Panc1 (cell line): ENCODE data around the gene GALNTL6. TPM values are rescaled to one million over a fixed set of nuclear protein-coding genes. Genes with fewer than 3 reads are reported as not detected.
A peak's percentile ranks its signal among the peaks of the same experiment; 100 is the strongest.

ENCODE experiments used
- ATAC-seq: fragments of 200-7000 bp; cut with Tn5 transposase; 2 replicates; pipeline ENCODE4 v1.9.1; 2020; ENCODE audit warnings: mild to moderate bottlenecking, moderate library complexity
- BruUV-seq: library from RNA; stranded (reverse); fragments of 400-500 nt; replicated peaks from 2 replicates; lab custom pipeline; 2021; lab: Mats Ljungman, UMichigan
- CTCF ChIA-PET: fragments of 300-600 bp; sonication (Branson Sonifier 250); formaldehyde crosslinking; loops from one replicate; lab custom pipeline; 2022; ENCODE audit warnings: antibody characterized with exemption; lab: Charles Lee
- POLR2A ChIA-PET: fragments of 300-600 bp; sonication (Branson Sonifier 250); formaldehyde crosslinking; loops from one replicate; lab custom pipeline; 2022; ENCODE audit warnings: antibody characterized with exemption; lab: Charles Lee
- DNase-seq: peaks from one replicate; pipeline ENCODE4 v3.0.0-alpha.2; 2010; ENCODE audit warnings: low read depth, low spot score
- H3K27ac ChIP-seq: 2 replicates; pipeline ENCODE4 v1.5.1; 2011; ENCODE audit warnings: mild to moderate bottlenecking, low read length, inconsistent platforms
- H3K27me3 ChIP-seq: fragments of 200-500 bp; sonication (Bioruptor generic); 2 replicates; pipeline ENCODE4 v1.6.0; 2014; ENCODE audit warnings: low read length, inconsistent platforms; ENCODE audit not compliant: control insufficient read depth, insufficient read depth
- H3K36me3 ChIP-seq: fragments of 200-500 bp; sonication (Bioruptor generic); 2 replicates; pipeline ENCODE4 v1.5.1; 2014; ENCODE audit warnings: inconsistent platforms, mild to moderate bottlenecking, low read length, moderate library complexity; ENCODE audit not compliant: control insufficient read depth, insufficient read depth
- H3K4me1 ChIP-seq: 2 replicates; pipeline ENCODE4 v1.5.1; 2011; ENCODE audit warnings: inconsistent platforms, mild to moderate bottlenecking, low read length, moderate library complexity; ENCODE audit not compliant: control insufficient read depth, insufficient read depth
- H3K4me3 ChIP-seq, 2 experiments: 2 replicates each; pipeline ENCODE4 v1.5.1; 2011 to 2012; ENCODE audit warnings: low read depth in 2 of 2, low read length in 2 of 2, mild to moderate bottlenecking in 2 of 2, inconsistent platforms in 1 of 2, moderate library complexity in 1 of 2
- H3K9me3 ChIP-seq: fragments of 200-500 bp; sonication (Bioruptor generic); 2 replicates; pipeline ENCODE4 v1.5.1; 2014; ENCODE audit warnings: low read depth, mild to moderate bottlenecking, inconsistent platforms, low read length, moderate library complexity; ENCODE audit not compliant: control insufficient read depth, insufficient read depth
- CTCF ChIP-seq: fragments of 450-650 bp; IDR thresholded peaks from 2 replicates; pipeline ENCODE4 v1.5.1; 2017; ENCODE audit warnings: mild to moderate bottlenecking
- POLR2AphosphoS5 ChIP-seq: IDR thresholded peaks from 2 replicates; pipeline ENCODE4 v1.6.1; 2012; ENCODE audit warnings: mild to moderate bottlenecking, low read depth, low read length, moderate library complexity
- REST ChIP-seq, 2 experiments: IDR thresholded peaks; 2 replicates each; pipeline ENCODE4 v1.6.1; 2011 to 2012; ENCODE audit warnings: low read depth in 2 of 2, control low read depth in 1 of 2, low read length in 1 of 2, mild to moderate bottlenecking in 1 of 2, moderate library complexity in 1 of 2; ENCODE audit not compliant: insufficient read depth in 1 of 2
- SIN3A ChIP-seq: IDR thresholded peaks from 2 replicates; pipeline ENCODE4 v1.6.1; 2012; ENCODE audit warnings: low read depth, mild to moderate bottlenecking, low read length, moderate library complexity, borderline replicate concordance; ENCODE audit not compliant: insufficient read depth
- TCF7L2 ChIP-seq: IDR thresholded peaks from 2 replicates; pipeline ENCODE4 v1.6.1; 2011; ENCODE audit warnings: mild to moderate bottlenecking, low read depth, low read length, inconsistent platforms
- in situ Hi-C: cut with HindIII; loops from 2 replicates; pipeline ENCODE4 v1.10.0; 2016; ENCODE audit warnings: low sequenced_read_pairs, low pct_unique_long_range_greater_than_20kb
- intact Hi-C: fragments of 100-400 bp; cut with micrococcal nuclease; formaldehyde crosslinking; loops from one replicate; pipeline ENCODE4 v1.10.0; 2022; ENCODE audit not compliant: unreplicated experiment
- total RNA-seq: library from RNA; stranded (reverse); gene quantifications from one replicate; pipeline ENCODE4 v1.2.1, GENCODE V29; 2021; ENCODE audit not compliant: unreplicated experiment

GALNTL6 gene
- total RNA-seq, 1 experiment from 2014 or later, result not detected

- Histone ChIP-seq H3K9me3 (no peaks in the 10 kb centered on the region), H3K36me3 (no peaks in the 10 kb centered on the region), H3K27me3 (no peaks in the 10 kb centered on the region), H3K4me3 (no peak overlapping the region), H3K27ac (no peak overlapping the region; the same call in 1 of the 2 replicates), H3K4me1 (peaks cover 22% of the 10 kb centered on the region)
- CTCF ChIA-PET, result interaction anchor here (0.6 kb wide), 1 partner anchor 53 kb away, joined by 3 read pairs; no protein-coding TSS in a partner anchor
- BruUV-seq, result no TSS peak
- POLR2A ChIA-PET, result no interaction called here
- no peak for ATAC-seq
- intact Hi-C loops (no loop called here), in situ Hi-C loops (no loop called here)
- TF ChIP-seq SIN3A, result no peak
- no peak for TF ChIP-seq POLR2AphosphoS5
- no peak for TF ChIP-seq TCF7L2
- TF ChIP-seq CTCF, result no peak
- TF ChIP-seq REST (IDR thresholded peaks at IDR 0.05; ENCODE audit: insufficient read depth in 1 of 2, low read depth in 2 of 2, low read length in 1 of 2), result no peak
- DNase-seq, result no peak
Observed at GRCh38 chr4:173037242-173037641, 1224.0 kb downstream of the GALNTL6 start.

GRCh38 chr4:173038192-173038896 lies 1225.1 kb downstream of the GALNTL6 start:
- ATAC-seq, result peak; percentile 66; the same call in 1 of the 2 replicates
- Histone ChIP-seq H3K4me1 (peaks cover 22% of the 10 kb centered on the region), H3K4me3 (0 out of 4 replicates have a peak overlapping the region, but pooled peaks of 1 of the 2 experiments have one; percentile 6), H3K27me3 (no peaks in the 10 kb centered on the region), H3K27ac (peak overlapping the region; percentile 65; the same call in 1 of the 2 replicates), H3K9me3 (no peaks in the 10 kb centered on the region), H3K36me3 (no peaks in the 10 kb centered on the region)
- ChIA-PET CTCF (no interaction called here), POLR2A (no interaction called here)
- DNase-seq, result no peak
- in situ Hi-C loops, result no loop called here
- no peak for TF ChIP-seq REST (IDR thresholded peaks at IDR 0.05; ENCODE audit: insufficient read depth in 1 of 2, low read depth in 2 of 2, low read length in 1 of 2)
- peak; percentile 63; the same call in 1 of the 2 replicates for TF ChIP-seq TCF7L2
- no peak for TF ChIP-seq POLR2AphosphoS5
- no peak for TF ChIP-seq SIN3A
- TF ChIP-seq CTCF, result no peak
- intact Hi-C loops, result no loop called here
- no TSS peak for BruUV-seq
